Nephron progenitor cell (in vitro differentiated cells): Measurements from ENCODE around the gene SNCAIP.

Source experiments
- DNase-seq: peaks from one replicate; pipeline ENCODE4 v3.0.0; 2021
- H3K27ac Mint-ChIP-seq: 2 replicates; pipeline ENCODE4 v1.8.0; 2021; ENCODE audit warnings: mild to moderate bottlenecking, moderate library complexity, mixed read lengths
- H3K27me3 Mint-ChIP-seq: 2 replicates; pipeline ENCODE4 v1.8.0; 2021; ENCODE audit warnings: mild to moderate bottlenecking, low read depth, mixed read lengths; ENCODE audit not compliant: poor library complexity
- H3K36me3 Mint-ChIP-seq: 2 replicates; pipeline ENCODE4 v1.8.0; 2021; ENCODE audit warnings: low read depth, mixed read lengths
- H3K4me1 Mint-ChIP-seq: 2 replicates; pipeline ENCODE4 v1.8.0; 2021; ENCODE audit warnings: mixed read lengths
- H3K4me3 Mint-ChIP-seq: 2 replicates; pipeline ENCODE4 v1.8.0; 2021; ENCODE audit warnings: mild to moderate bottlenecking, moderate library complexity, mixed read lengths
- H3K9me3 Mint-ChIP-seq: 2 replicates; pipeline ENCODE4 v1.8.0; 2021; ENCODE audit warnings: mild to moderate bottlenecking, moderate library complexity, mixed read lengths
- CTCF ChIP-seq: fragments of 200-600 bp; sonication (generic); IDR thresholded peaks from 2 replicates; pipeline ENCODE4 v1.5.0; 2021; ENCODE audit warnings: antibody characterized with exemption

The SNCAIP gene

GRCh38 chr5:122424132-122424531 lies 112.1 kb downstream of the SNCAIP start:
- DNase-seq = no peak
- Mint-ChIP-seq H3K4me3 (no peak overlapping the region), H3K36me3 (peaks cover 12% of the 10 kb centered on the region), H3K27me3 (peaks cover 5% of the 10 kb centered on the region), H3K4me1 (peaks cover 12% of the 10 kb centered on the region), H3K27ac (no peak overlapping the region), H3K9me3 (peaks cover 5% of the 10 kb centered on the region)
- TF ChIP-seq CTCF = no peak

- H3K4me3 Mint-ChIP-seq = no peak overlapping the region
- H3K9me3 Mint-ChIP-seq = peaks cover 9% of the 10 kb centered on the region
- TF ChIP-seq CTCF = no peak
- DNase-seq = no peak
- no peak overlapping the region for H3K27ac Mint-ChIP-seq
- peaks cover 8% of the 10 kb centered on the region for H3K4me1 Mint-ChIP-seq
- H3K36me3 Mint-ChIP-seq = peaks cover 15% of the 10 kb centered on the region
- H3K27me3 Mint-ChIP-seq = no peaks in the 10 kb centered on the region
Measured at GRCh38 chr5:122426301-122426700, 114.3 kb downstream of the SNCAIP start.

- Mint-ChIP-seq H3K27ac (no peak overlapping the region), H3K36me3 (peaks cover 15% of the 10 kb centered on the region), H3K9me3 (peaks cover 9% of the 10 kb centered on the region), H3K4me3 (no peak overlapping the region), H3K27me3 (no peaks in the 10 kb centered on the region), H3K4me1 (no peaks in the 10 kb centered on the region)
- no peak for TF ChIP-seq CTCF
- DNase-seq = no peak
Measured at GRCh38 chr5:122427621-122428020, 115.6 kb downstream of the SNCAIP start.

GRCh38 chr5:122429545-122430318 lies 117.7 kb downstream of the SNCAIP start:
- Mint-ChIP-seq H3K4me3 (no peak overlapping the region), H3K27ac (no peak overlapping the region), H3K4me1 (no peaks in the 10 kb centered on the region), H3K9me3 (peaks cover 11% of the 10 kb centered on the region), H3K27me3 (no peaks in the 10 kb centered on the region), H3K36me3 (peaks cover 16% of the 10 kb centered on the region)
- no peak for DNase-seq
- TF ChIP-seq CTCF = no peak

GRCh38 chr5:122430319-122430586 lies 118.2 kb downstream of the SNCAIP start:
- Mint-ChIP-seq H3K27ac (no peak overlapping the region), H3K27me3 (no peaks in the 10 kb centered on the region), H3K9me3 (peaks cover 11% of the 10 kb centered on the region), H3K36me3 (peaks cover 16% of the 10 kb centered on the region), H3K4me3 (no peak overlapping the region), H3K4me1 (no peaks in the 10 kb centered on the region)
- no peak for TF ChIP-seq CTCF
- DNase-seq = no peak

- no peak for TF ChIP-seq CTCF
- Mint-ChIP-seq H3K4me3 (no peak overlapping the region), H3K9me3 (peaks cover 11% of the 10 kb centered on the region), H3K27me3 (no peaks in the 10 kb centered on the region), H3K4me1 (no peaks in the 10 kb centered on the region), H3K27ac (no peak overlapping the region), H3K36me3 (peaks cover 16% of the 10 kb centered on the region)
- no peak for DNase-seq
Measured at GRCh38 chr5:122431298-122431697, 119.3 kb downstream of the SNCAIP start.
